C1 segment of cervical spinal cord (tissue), 14 donors: ENCODE results near the gene CCL18.
"Not testable (repeated sequence)": the region's sequence is repeated elsewhere in the genome, so short reads cannot be mapped to it uniquely, and the experiment has no call there.

ENCODE experiments used
- DNase-seq, 14 donors: peaks; one replicate each; lab custom pipeline; 2025; lab: John Stamatoyannopoulos, UW

The CCL18 gene, protein sequence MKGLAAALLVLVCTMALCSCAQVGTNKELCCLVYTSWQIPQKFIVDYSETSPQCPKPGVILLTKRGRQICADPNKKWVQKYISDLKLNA

DNA sequence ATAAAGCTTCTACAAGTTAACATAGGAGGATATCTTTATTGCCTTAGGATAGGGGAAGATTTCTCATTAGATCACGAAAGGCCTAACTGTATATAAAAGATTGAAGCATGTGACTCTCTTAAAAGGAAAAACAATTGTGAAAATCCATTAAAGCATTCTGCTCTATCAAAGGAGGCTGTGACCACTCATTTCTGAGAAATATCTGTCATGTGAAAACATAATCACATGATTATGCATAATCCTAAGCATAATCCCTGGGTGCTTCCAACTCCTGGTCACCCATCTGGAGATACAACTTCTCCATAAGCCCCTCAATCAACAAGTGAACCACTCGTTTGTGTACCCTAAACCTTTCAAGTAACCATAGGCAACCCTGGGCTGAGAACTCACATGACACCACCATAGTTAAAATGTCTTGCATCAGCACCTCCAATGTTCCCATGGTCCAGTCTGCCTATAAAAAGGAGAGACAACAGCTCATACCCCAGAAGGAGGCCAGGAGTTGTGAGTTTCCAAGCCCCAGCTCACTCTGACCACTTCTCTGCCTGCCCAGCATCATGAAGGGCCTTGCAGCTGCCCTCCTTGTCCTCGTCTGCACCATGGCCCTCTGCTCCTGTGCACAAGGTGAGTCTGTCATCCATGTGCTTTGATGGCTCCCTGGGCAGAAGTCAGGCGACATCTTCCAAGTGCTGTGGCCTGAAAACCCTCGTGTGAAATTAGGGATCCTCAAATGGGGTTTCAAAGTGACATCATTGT lies at the start of gene CCL18:
CCL18 (plus strand) TSS at position 487 of the 756 bp plus-strand sequence; CDS start at position 558, 71 bp downstream.
- DNase-seq = no peak

DNA sequence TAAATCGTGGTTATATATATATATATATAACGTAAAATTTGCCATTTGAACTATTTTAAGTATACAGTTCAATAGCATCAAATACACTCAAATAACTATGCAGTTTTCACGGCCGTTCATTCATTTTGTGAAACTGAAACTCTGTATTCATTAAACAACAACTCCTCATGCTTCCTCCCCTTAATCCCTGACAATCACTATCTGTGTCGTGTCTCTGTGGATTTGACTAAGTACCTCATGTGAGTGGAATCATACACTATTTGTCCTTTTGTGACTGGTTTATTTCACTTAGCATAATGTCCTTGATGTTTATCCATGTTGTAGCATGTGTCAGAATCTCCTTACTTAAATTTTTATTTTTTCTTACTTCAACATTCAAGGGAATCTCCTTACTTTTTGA lies 49.1 kb upstream of the CCL18 start:
- no peak for DNase-seq

DNA sequence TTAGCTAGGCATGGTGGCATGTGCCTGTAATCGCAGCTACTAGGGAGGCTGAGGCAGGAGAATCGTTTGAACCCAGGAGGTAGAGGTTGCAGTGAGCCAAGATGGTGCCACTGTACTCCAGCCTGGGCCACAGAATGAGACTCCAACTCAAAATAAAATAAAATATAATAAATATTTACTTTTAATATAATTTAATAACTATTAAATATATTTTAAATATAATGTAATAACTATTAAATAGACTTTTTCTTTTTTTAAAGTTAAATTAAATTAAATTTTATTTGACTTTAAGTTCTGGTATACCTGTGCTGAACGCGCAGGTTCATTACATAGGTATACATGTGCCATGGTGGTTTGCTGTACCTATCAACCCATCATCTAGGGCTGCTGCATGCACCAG lies 48.2 kb upstream of the CCL18 start:
- DNase-seq = not testable (repeated sequence)

DNA sequence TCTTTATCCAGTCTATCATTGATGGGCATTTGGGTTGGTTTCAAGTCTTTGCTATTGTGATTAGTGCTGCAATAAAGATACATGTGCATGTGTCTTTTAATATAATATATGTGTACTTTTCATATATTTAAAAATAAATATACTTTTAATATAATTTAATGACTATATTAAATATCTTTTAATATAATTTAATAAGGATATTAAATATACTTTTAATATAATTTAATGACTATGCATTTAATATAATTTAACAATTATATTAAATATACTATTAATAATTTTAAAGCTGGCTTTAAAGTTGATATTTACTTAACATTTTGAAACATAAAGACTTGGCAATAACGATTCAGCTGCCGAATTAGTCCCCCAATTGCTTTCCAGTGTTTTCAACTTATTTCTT lies 47.5 kb upstream of the CCL18 start:
- DNase-seq = no peak

DNA sequence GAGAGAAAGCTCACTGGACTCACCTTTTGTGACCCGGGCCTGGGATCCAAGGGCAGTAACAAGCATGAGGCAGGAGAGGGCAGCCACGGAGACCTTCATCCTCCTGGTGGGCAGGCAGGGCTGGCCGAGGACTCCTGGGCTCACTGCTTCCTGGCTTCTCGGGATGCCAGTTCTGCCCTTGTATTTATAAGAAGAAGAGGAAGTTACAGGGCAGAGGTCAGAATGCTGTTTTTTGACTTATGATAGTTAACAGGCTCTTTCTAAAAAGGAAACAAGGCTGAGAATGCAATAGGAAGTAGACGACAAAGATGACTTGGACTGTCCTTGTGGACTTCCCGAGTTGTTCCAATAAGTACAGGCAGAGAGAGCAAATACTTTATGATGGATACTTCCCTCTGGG lies 46.3 kb upstream of the CCL18 start, which contains the start of gene CCL23:
CCL23 (minus strand) TSS at position 174 of the 400 bp plus-strand sequence; CDS start at position 99, 75 bp downstream.
- no peak for DNase-seq

DNA sequence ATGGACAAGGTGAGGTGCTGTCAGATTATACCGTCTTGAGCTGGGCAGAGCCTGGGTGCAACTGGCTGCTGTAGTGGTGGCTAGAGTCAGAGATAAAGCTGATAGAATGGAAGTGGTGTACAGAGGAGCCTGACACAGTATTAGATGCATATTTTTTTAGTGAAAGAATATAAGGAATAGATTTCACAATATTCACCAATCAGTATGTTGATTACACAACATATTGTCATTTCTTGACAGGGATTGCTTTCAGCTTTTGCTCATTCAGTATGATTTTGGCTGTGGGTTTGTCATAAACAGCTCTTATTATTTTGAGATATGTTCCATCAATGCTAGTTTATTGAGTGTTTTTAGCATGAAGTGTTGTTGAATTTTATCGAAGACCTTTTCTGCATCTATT lies 44.6 kb upstream of the CCL18 start:
- DNase-seq = no peak

DNA sequence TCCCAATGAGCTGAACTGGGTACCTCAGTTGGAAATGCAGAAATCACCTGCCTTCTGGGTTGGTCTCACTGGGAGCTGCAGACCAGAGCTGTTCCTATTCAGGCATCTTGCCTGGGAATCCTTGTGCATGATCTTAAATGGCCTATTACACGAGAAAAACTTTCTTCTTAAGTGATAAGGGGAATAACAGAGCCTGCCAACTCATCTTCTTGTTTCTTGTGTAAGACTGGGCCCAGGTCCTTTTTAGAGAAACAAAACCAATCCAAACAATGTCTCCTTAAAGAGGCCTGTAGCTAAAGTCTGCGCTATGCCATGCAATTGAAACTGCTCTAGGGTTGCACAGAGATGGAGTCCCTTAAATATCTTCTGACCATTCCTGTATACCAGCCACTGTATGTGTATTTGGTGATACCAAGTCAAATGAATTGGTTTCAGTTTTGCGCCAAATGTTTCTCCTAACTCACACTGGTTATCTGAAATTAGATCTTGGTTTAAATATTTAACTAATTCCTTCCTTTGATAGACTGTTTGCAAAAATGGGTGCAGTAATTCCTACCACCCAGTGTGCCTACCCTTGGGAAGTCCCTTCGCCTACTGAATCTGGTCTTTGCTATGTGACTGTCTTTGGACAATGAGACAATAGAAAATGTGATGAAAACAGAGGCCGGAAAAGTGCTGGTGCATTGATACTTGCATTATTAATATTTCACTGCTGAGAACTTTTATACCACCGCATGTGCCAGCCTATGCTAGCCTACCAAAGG lies 39.8 kb upstream of the CCL18 start:
- DNase-seq = no peak

DNA sequence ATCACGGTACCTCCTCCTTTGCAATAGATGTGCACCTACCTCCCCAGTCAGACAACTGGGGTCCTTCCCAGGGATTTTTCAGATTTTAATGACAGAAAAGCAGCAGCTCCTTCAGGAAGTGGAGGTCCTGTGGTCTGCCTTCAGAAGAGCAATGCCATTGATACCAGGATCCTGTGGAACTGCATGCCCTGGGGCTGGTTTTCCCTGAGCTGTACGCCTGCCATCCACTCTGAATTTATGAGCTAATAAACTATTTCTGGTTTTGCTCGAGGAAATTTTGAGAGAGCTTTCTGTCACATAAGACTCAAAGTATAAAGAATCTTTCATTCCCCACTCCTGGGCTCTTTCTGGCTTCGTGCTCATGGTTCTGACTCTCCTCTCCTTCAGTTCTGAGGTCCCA lies 36.3 kb upstream of the CCL18 start:
- no peak for DNase-seq

DNA sequence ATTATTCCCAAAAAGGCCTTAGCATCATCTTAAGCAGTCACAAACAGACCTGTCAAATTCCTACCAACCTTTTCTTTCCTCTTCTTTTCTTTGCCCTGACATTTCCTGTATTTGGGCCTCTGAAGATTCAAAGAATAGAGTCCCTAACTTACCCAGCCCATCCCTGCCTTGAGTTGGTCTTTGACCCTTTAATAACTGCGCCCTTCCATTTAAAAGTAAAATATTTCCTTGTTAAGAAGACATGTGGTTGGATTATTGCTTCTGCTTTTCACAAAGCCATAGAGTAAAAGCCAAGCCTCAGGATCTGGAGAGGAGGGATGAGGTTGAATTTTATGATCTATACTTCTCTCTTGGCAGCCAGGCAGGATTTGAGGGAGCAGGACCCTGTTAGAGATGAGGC lies 33.1 kb upstream of the CCL18 start:
- DNase-seq = no peak

DNA sequence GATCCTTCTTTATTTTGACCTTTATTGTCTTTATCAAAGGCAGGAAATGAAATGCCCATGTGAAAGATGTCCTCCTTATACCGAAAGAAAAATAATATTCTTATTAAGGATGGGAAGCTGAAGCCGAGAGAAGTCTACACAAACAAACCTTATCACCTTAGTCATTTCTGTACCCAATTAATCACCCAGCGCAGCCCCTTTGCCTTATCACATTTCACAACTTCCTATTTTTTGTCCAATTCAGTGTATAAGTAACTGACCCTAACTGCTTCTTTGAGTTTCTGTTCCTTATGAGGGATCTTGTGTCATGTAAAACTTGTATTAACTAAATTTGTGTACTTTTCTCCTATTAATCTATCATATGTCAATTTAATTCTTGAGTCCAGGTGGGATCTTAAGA lies 29.9 kb upstream of the CCL18 start:
- no peak for DNase-seq

DNA sequence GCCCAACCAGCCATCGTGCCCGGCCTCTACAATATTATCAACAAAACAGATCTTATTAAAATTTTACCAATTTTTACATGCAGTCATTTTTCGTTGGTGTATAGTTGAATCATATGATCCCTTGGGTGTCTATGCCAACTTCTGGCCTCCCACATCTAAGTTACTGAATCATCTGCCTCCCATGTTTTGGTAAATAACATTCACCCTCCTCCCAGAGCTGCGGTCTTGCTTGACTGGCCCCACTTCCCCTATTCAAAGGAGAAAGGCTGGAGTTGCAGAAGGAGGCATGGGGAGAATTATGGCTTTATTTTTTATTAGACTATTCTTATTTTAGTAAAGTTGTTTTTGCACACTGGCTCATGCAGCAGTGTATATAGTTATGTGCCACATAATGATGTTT lies 27.8 kb upstream of the CCL18 start:
- no peak for DNase-seq

DNA sequence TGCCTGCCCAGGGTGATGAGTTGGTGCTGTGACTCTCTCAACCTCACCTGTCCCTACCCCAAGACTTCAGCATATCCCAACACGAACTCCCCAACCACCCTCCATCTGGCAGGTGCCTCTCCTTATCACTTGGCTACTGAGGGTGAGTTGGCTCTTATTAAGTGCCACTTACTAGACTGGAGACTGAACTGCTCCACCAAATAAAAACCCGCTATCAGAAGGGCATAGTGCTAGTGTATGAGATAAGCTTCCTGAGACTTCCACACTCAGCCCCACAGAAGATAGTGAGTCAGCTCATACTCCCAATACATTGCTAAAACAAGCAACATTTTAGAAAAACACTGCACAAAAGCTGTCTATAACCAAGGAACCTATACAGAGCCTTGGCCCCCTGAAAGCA lies 16.0 kb upstream of the CCL18 start:
- no peak for DNase-seq

DNA sequence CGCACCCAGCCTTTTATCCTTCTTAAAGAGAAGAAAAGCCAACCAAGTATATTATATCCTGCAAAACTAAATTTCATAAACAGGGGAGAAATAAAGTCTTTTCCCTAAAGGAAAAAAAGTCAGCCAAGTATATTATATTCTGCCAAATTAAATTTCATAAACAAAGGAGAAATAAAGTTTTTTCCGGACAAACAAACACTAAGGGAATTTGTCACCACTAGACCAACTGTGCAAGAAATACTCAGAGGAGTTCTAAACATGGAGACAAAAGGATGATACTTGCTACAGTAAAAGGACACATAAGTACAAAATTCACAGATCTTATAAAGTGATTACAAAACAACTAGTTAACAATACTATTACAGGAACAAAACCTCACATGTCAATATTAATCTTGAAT lies 14.4 kb upstream of the CCL18 start:
- no peak for DNase-seq

DNA sequence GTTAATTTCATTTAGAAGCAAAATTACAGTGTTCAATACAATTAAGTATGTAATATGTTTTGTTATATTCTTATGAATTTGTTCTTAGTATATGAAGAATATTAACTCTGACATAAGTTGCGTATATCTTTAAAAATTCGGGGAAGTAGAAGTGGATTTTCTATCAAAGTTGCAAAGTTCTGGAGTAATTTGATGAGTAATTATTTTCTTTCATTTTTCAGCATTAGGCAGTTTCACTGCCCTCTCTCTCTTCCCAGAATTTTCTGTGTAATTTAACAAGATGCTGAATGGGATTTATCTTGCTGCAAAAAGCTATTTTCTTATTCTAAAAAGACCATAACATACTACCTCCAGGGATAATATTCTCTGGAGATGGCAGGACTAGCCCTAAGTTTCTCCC lies 8.9 kb upstream of the CCL18 start:
- DNase-seq = no peak

DNA sequence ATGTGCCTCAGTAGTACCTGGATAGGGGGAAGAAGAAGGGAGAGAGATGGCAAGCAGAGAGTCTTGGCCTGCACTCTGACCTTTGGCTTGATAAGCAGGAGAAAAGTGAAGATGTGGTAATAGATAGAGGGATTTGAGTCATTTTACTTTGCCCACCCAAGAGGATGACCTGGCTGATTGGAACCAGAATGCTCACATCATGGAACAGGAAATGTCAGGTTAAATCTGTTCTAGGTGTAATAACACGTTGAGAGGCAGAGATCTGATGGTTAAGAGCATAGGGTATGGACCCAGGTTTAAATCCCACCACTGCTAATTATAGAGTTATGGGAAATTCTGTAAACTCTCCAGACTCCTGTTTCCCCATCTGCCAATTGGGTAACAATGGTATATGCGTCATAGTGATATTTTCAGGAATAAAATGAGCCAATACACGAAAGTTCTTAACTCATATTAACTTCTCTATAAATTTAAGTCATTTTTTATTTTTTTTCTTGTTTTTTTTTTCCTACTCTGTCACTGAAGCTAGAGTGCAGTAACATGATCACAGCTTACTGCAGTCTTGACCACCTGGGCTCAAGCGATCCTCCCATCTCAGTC lies 8.1 kb upstream of the CCL18 start:
- no peak for DNase-seq

DNA sequence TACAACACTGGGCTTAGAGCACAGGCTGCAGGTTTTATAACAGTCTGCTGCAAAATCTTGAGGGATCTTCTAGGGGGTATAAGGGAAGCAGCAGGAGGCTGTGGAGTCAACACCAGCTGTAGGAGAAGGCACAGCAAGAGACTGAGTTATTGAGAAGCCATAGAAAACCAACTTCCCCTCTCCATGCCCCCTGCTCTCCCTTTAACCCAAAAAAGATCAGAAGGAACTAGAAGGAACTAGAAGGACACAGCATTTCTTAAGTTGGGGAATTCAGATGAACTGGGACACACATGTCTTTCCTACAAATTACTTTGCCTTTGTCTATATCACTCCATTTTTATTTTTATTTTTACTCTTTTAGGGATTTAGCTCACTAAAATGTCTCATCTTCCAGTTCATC lies 6.2 kb upstream of the CCL18 start:
- DNase-seq = no peak

DNA sequence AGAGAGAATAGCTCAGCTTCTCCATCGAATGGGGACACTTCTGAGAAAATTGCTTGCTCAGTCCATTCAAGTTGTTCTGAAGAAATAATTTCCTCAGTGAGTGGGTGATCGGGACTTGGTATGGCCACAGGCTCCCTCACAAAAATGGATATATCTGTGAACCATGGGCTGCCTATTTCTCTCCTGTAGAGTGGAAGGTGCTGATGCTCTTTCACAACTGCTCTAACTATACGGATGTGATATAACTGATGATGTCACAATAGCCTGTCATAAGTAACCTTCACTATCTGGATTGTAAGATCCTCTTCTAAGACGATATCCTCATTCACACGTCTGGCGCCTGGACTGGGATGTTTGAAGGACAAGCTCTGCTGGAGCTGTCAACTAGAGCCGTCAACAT lies 4.7 kb upstream of the CCL18 start:
- DNase-seq = no peak

DNA sequence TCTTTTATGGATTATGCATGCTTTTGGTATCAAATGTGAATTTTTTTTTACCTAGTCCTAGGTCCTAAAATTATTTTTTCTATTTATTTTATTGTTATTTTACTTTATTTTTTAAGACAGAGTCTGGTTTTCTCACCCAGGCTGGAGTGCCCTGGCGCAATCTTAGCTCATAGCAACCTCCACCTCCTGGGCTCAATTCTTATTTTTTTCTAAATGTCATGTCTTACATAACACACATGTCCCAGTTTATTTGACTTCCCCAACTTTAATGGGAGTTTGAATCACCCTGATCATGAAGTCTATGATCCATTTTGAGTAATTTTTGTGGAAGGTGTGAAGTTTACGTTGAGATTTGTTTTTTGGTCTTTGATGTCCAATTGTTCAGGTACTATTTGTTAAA lies 3.3 kb upstream of the CCL18 start:
- no peak for DNase-seq

DNA sequence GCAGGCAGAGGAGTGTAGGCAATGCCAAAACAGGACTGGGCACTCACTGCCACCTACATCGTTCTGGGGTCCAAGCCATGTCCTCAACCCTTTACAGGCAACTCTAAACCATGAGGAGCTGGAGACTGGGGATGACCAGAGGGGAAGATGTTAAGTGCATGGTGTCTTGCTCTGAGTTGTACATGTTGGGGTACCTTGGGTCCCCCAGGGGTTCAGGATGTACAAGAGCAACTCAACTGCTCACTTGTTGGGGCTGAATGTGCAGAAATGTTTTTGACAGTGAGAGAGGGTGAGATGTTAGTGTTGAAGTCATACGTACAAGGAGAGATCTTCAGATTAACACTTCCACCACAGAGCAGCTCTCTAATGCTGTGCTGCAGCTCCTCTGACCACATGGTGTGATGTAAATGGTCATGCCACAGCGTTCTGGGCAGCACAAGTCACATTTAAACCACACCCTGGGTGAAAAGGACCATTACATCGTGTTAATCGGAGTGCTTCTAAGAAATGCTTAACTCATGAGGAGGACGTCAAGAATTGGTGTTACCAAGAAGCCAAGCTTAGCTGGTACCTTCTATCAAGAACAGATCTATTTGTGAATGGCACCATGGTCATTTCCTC lies 2.4 kb downstream of the CCL18 start:
- no peak for DNase-seq

DNA sequence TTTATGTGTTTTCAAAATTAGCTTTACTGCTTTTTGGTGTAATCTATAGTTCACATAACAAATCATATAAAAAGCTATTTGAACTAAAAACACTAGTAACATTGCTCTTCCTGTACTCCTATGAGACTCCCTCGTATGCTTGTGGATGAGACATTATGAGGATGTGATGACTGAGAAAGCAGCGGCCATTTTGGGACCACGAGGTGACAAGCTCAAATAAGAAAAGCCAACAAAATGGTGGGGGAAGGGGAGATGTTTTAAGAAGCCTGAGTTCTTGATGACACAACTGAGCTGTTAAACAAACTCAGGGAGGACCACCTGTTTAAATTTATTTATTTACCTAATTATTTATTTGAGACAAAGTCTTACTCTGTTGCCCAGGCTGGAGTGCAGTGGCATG lies 4.5 kb downstream of the CCL18 start:
- DNase-seq = no peak

DNA sequence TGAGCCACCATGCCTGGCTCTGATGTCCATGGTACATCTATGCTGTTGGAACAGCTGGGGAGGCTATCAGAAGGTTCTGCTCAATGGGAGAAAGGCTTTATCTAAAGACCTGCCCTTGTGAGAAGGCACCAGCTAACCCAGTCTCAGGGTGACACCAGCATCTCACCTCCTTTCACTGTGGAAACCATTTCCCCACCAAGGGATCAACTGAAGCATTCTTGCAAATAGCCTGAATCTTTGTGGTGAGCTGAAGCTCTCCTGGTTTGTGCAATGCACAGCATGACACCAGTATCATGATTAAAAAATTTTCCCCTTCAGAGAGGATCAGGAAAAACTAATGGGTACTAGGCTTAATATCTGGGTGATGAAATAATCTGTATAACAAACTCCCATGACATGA lies 5.1 kb downstream of the CCL18 start:
- no peak for DNase-seq

DNA sequence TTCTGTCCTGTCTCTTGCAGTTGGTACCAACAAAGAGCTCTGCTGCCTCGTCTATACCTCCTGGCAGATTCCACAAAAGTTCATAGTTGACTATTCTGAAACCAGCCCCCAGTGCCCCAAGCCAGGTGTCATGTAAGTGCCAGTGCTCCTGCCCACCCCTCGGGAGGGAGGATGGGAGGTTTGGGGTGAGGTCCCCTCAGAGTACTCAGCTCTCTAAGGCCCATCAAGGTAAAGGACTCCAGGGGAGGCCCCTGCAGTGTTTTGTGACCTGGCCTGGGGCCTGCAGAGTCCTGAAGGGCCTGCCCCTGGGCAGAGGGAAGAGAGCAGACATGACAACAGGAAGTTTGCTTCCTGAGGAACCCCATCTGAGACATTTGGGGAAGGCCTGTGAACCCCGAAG lies 6.4 kb downstream of the CCL18 start:
- no peak for DNase-seq
